Raji (cell line): Measurements from ENCODE around the gene DIP2B.

Experiments used
- POLR2A ChIP-seq: IDR thresholded peaks from 2 replicates; pipeline ENCODE4 v1.6.1; 2011; ENCODE audit warnings: low read depth, low read length, control low read depth; ENCODE audit not compliant: insufficient read depth

Gene DIP2B

DNA sequence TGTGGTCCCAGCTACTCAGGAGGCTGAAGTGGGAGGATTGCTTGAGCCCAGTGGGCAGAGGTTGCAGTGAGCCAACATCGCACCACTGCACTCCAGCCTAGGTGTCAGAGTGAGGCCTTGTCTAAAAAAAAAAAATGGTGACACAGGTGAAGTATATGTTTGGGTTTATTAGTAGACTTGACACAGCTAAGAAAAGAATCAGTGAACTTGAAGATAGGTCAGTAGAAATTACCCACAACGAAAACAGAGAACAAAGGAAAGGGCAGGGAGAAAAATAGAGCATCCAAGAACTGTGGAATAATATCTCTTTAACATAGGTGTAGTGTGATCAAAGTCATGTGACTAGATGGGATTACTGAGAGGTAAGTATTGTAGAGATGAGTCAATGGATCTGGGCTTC lies 282.8 kb downstream of the DIP2B start:
- TF ChIP-seq POLR2A = no peak

DNA sequence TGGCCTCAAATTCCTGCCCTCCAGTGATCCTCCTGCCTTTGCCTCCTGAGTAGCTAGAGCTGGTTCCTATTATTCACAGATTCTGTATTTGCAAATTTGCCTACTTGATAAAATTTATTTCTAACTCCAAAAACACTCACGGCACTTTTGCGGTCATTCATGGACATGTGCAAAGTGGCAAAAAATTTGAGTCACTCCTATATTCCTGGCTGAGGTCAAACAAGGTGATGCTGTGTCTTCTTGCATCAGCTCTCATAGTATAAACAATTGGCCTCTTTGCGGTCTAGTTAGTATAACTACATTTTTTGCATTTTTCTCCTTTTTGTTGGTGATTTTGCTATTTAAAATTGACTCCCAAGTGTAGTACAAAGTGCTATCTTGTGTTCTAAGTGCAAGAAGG lies 283.8 kb downstream of the DIP2B start:
- no peak for TF ChIP-seq POLR2A

DNA sequence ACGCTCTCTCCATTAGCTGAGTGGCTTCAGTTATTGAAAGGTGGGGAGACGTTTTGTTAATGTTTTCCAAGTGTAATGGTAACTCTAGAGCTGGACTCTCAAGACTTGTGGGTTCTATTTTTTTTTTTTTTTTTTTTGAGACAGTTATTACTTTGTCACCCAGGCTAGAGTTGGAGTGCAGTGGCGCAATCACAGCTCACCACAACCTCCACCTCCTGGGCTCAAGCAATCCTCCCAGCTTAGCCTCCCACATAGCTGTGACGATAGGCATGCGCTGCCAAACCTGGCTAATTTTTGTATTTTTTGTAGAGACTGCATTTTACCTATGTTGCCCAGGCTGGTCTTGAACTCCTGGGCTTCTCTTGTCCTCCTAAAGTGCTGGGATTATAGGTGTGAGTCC lies 285.3 kb downstream of the DIP2B start:
- TF ChIP-seq POLR2A = no peak
